GM23338 (cell line): ENCODE data around the gene VASN. TPM values are rescaled to one million over a fixed set of nuclear protein-coding genes. Genes with fewer than 3 reads are reported as not detected.
"Not testable (repeated sequence)": the region's sequence is repeated elsewhere in the genome, so short reads cannot be mapped to it uniquely, and the experiment has no call there.

Experiments used
- ATAC-seq: fragments of 200-7000 bp; cut with Tn5 transposase; 3 replicates; pipeline ENCODE4 v1.9.1; 2020
- DNase-seq: peaks from one replicate; pipeline ENCODE4 v3.0.0-alpha.2; 2015; ENCODE audit warnings: low spot score
- H2AFZ ChIP-seq: fragments of 200-600 bp; sonication (generic); 2 replicates; pipeline ENCODE4 v1.8.0; 2016; ENCODE audit warnings: antibody characterized with exemption, mild to moderate bottlenecking, moderate library complexity
- H3F3A ChIP-seq: fragments of 200-600 bp; sonication (generic); replicated peaks from 2 replicates; pipeline ENCODE4 v1.8.0; 2017; ENCODE audit warnings: antibody characterized with exemption, mixed run types, low read depth
- H3K27ac ChIP-seq: fragments of 200-600 bp; sonication (generic); 2 replicates; pipeline ENCODE4 v1.6.1; 2016; ENCODE audit warnings: low read depth
- H3K27me3 ChIP-seq: fragments of 200-600 bp; sonication (generic); 2 replicates; pipeline ENCODE4 v1.8.0; 2016; ENCODE audit warnings: mild to moderate bottlenecking, mixed run types, moderate library complexity; ENCODE audit not compliant: insufficient read depth
- H3K36me3 ChIP-seq: fragments of 200-600 bp; sonication (generic); 2 replicates; pipeline ENCODE4 v1.8.0; 2016; ENCODE audit warnings: mild to moderate bottlenecking; ENCODE audit not compliant: insufficient read depth
- H3K4me1 ChIP-seq: fragments of 200-600 bp; sonication (generic); 2 replicates; pipeline ENCODE4 v1.8.0; 2016; ENCODE audit warnings: mild to moderate bottlenecking, moderate library complexity; ENCODE audit not compliant: insufficient read depth
- H3K4me2 ChIP-seq: fragments of 200-600 bp; sonication (generic); 2 replicates; pipeline ENCODE4 v1.7.1; 2017; ENCODE audit warnings: mixed run types
- H3K4me3 ChIP-seq: fragments of 200-600 bp; sonication (generic); 2 replicates; pipeline ENCODE4 v1.6.1; 2016; ENCODE audit warnings: mixed run types
- H3K79me2 ChIP-seq: fragments of 200-600 bp; sonication (generic); replicated peaks from 2 replicates; pipeline ENCODE4 v1.8.0; 2017; ENCODE audit warnings: mild to moderate bottlenecking; ENCODE audit not compliant: insufficient read depth
- H3K9me2 ChIP-seq: fragments of 200-600 bp; sonication (generic); 2 replicates; pipeline ENCODE4 v1.8.0; 2017; ENCODE audit not compliant: insufficient read depth
- H4K20me1 ChIP-seq: fragments of 200-600 bp; sonication (generic); replicated peaks from 2 replicates; pipeline ENCODE4 v1.8.0; 2017; ENCODE audit warnings: mild to moderate bottlenecking; ENCODE audit not compliant: insufficient read depth
- H3K27ac Mint-ChIP-seq: 2 replicates; pipeline ENCODE4 v1.8.0; 2020; ENCODE audit warnings: inconsistent platforms, mild to moderate bottlenecking, moderate library complexity, mixed read lengths
- H3K27me3 Mint-ChIP-seq: 3 replicates; pipeline ENCODE4 v1.8.0; 2022; ENCODE audit warnings: low read depth, mild to moderate bottlenecking, moderate library complexity, mixed read lengths, inconsistent platforms; ENCODE audit not compliant: insufficient read depth, poor library complexity
- H3K36me3 Mint-ChIP-seq: 3 replicates; pipeline ENCODE4 v1.8.0; 2021; ENCODE audit warnings: low read depth, mild to moderate bottlenecking, inconsistent platforms, moderate library complexity, mixed read lengths
- H3K4me1 Mint-ChIP-seq: 3 replicates; pipeline ENCODE4 v1.8.0; 2020; ENCODE audit warnings: mild to moderate bottlenecking, inconsistent platforms, mixed read lengths
- H3K4me3 Mint-ChIP-seq: 3 replicates; pipeline ENCODE4 v1.8.0; 2021; ENCODE audit warnings: moderate library complexity, mild to moderate bottlenecking, inconsistent platforms, mixed read lengths
- H3K9me3 Mint-ChIP-seq: 3 replicates; pipeline ENCODE4 v1.8.0; 2020; ENCODE audit warnings: moderate library complexity, mild to moderate bottlenecking, inconsistent platforms, mixed read lengths
- CREB1 ChIP-seq: fragments of 250-450 bp; sonication (Bioruptor Pico); IDR thresholded peaks from 2 replicates; pipeline ENCODE4 v1.5.0; 2020; ENCODE audit warnings: low read depth, mild to moderate bottlenecking, moderate library complexity
- CTCF ChIP-seq, 2 experiments: fragments of 200-600 bp in 1 of 2; sonication (generic) in 1 of 2; conservative IDR thresholded peaks; 2 replicates each; pipeline versions ENCODE4 v1.5.1 to v1.6.1; 2016 to 2017; ENCODE audit warnings: antibody characterized with exemption in 2 of 2, low read depth in 2 of 2, mild to moderate bottlenecking in 2 of 2, moderate library complexity in 1 of 2
- EZH2 ChIP-seq: fragments of 200-600 bp; sonication (generic); IDR thresholded peaks from one replicate; pipeline ENCODE4 v1.8.0; 2017; ENCODE audit warnings: antibody characterized with exemption, mild to moderate bottlenecking, low read depth; ENCODE audit not compliant: unreplicated experiment
- EZH2phosphoT487 ChIP-seq: fragments of 200-600 bp; sonication (generic); IDR thresholded peaks from one replicate; pipeline ENCODE4 v1.8.1; 2018; ENCODE audit warnings: antibody characterized with exemption; ENCODE audit not compliant: unreplicated experiment
- JUNB ChIP-seq: IDR thresholded peaks from one replicate; pipeline ENCODE4 v1.6.1; 2016; ENCODE audit warnings: antibody characterized with exemption; ENCODE audit not compliant: unreplicated experiment
- REST ChIP-seq: IDR thresholded peaks from one replicate; pipeline ENCODE4 v1.6.1; 2018; ENCODE audit warnings: antibody characterized with exemption; ENCODE audit not compliant: unreplicated experiment
- ZNF331 ChIP-seq: fragments of 250-450 bp; sonication (Bioruptor Pico); IDR thresholded peaks from 2 replicates; pipeline ENCODE4 v1.5.0; 2020; ENCODE audit warnings: low read depth, mild to moderate bottlenecking, moderate library complexity
- ZNF462 ChIP-seq: fragments of 250-450 bp; sonication (Bioruptor Pico); IDR thresholded peaks from 2 replicates; pipeline ENCODE4 v1.5.0; 2020; ENCODE audit warnings: mild to moderate bottlenecking, moderate library complexity
- polyA plus RNA-seq: library from polyadenylated mRNA; unstranded; fragments of >200 nt; fragmentation: Nextera tagmentation; extraction: Ambion mirVana; gene quantifications from 2 replicates; pipeline ENCODE4 v1.2.1, GENCODE V29; 2016
- total RNA-seq: library from RNA; depleted of rRNA; stranded (reverse); fragments of >200 nt; shearing (Covaris generic); gene quantifications from 2 replicates; pipeline ENCODE4 v1.2.3, GENCODE V29; 2014

VASN gene
- total and polyA plus RNA-seq, 2 experiments from 2014 or later, result 8.0 to 15.5 TPM

GRCh38 chr16:4393850-4394249, 22.2 kb downstream of the VASN start:
- Histone ChIP-seq H3K4me2 (peak overlapping the region; percentile 78; the same call in 1 of the 2 replicates), H3K4me1 (peaks cover 42% of the 10 kb centered on the region), H3K27ac (peak overlapping the region; percentile 100), H3F3A (peaks cover 34% of the 10 kb centered on the region)
- not testable (repeated sequence) for H3K9me2 ChIP-seq, ATAC-seq, DNase-seq, H2AFZ ChIP-seq, H3K79me2 ChIP-seq, H4K20me1 ChIP-seq, H3K9me3 Mint-ChIP-seq, H3K27me3 ChIP-seq, H3K4me3 Mint-ChIP-seq, H3K36me3 ChIP-seq, H3K4me3 ChIP-seq, H3K36me3 Mint-ChIP-seq
- Mint-ChIP-seq H3K27me3 (peaks cover 21% of the 10 kb centered on the region), H3K27ac (peak overlapping the region; percentile 98; the same call in 1 of the 2 replicates), H3K4me1 (peaks cover 44% of the 10 kb centered on the region)

GRCh38 chr16:4395055-4395726, 23.5 kb downstream of the VASN start:
- Histone ChIP-seq H3K79me2 (no peaks in the 10 kb centered on the region), H3F3A (peaks cover 27% of the 10 kb centered on the region), H4K20me1 (no peaks in the 10 kb centered on the region), H3K27ac (0 out of 2 replicates have a peak overlapping the region, but pooled peaks have one; percentile 26), H3K4me1 (peaks cover 30% of the 10 kb centered on the region), H3K36me3 (no peaks in the 10 kb centered on the region), H2AFZ (no peak overlapping the region), H3K9me2 (no peaks in the 10 kb centered on the region), H3K4me2 (no peak overlapping the region), H3K4me3 (no peak overlapping the region), H3K27me3 (no peaks in the 10 kb centered on the region)
- H3K9me3 Mint-ChIP-seq, result no peaks in the 10 kb centered on the region
- no peak overlapping the region for H3K27ac Mint-ChIP-seq
- no peaks in the 10 kb centered on the region; the same call in 2 of the 3 replicates for H3K36me3 Mint-ChIP-seq
- ATAC-seq, result no peak
- peaks cover 31% of the 10 kb centered on the region for H3K4me1 Mint-ChIP-seq
- no peak for DNase-seq
- no peak overlapping the region for H3K4me3 Mint-ChIP-seq
- H3K27me3 Mint-ChIP-seq, result peaks cover 12% of the 10 kb centered on the region
- TF ChIP-seq EZH2 (no peak), JUNB (no peak), CTCF (conservative IDR thresholded peaks at IDR 0.05; ENCODE audit: low read depth in 2 of 2) (no peak), REST (no peak), EZH2phosphoT487 (no peak), ZNF331 (CRISPR knock-in tag) (no peak), CREB1 (CRISPR knock-in tag) (no peak), ZNF462 (CRISPR knock-in tag) (no peak)
